Erythroblast (primary cell): ENCODE data around the gene AP4B1.

Source experiments
- DNase-seq, 2 experiments: peaks; one replicate each; lab custom pipeline; 2025; lab: John Stamatoyannopoulos, UW
- GATA1 ChIP-seq: IDR thresholded peaks from 2 replicates; pipeline ENCODE4 v1.6.1; 2011; ENCODE audit warnings: low read depth, mild to moderate bottlenecking, control low read depth, low read length, moderate library complexity
- POLR2A ChIP-seq: IDR thresholded peaks from 2 replicates; pipeline ENCODE4 v1.6.1; 2011; ENCODE audit warnings: mild to moderate bottlenecking, low read length

Gene AP4B1

DNA sequence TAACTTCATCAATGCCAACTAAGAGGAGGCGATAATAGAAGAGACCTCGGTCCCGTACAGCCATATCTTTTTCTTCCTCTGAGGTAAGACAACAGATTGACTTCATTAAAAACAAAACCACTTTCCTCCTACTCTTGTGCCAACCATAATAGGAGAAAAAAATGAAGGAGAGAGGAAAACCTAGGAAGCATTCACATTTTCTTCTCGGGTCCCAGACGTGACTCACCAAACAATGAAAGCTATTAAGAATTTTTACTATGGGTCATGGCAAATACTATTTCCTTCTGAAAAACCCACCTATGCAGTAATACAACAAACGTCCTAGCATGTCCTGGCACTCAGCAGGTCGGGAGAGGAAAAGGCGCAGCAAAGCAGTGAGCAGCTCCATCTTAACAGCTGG lies 8.6 kb downstream of the AP4B1 start:
- no peak for TF ChIP-seq GATA1
- no peak for TF ChIP-seq POLR2A
- DNase-seq: no peak

DNA sequence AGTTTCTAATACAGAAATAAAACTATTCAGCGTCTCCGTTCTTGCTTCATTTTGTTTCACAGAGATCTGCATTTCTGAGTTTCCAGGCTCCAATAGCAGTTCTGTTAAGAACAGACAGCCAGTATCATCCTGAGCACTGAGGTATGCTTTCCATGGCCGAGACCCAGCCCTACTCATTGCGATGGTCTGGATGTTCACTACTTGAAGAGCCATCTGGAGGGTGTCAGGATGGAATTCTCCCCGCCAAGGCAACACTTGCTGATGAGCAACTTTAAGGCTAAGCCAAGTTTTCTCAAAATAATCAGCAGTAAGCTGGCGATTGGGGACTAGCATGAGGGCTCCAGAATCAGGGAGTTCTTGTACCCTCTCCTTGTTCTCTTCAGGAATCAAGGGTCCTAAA lies 9.5 kb downstream of the AP4B1 start:
- TF ChIP-seq POLR2A: no peak
- no peak for TF ChIP-seq GATA1
- no peak for DNase-seq

GRCh38 chr1:113893267-113893666 lies 11.3 kb downstream of the AP4B1 start:
- no peak for DNase-seq
- TF ChIP-seq GATA1 (no peak), POLR2A (no peak)

DNA sequence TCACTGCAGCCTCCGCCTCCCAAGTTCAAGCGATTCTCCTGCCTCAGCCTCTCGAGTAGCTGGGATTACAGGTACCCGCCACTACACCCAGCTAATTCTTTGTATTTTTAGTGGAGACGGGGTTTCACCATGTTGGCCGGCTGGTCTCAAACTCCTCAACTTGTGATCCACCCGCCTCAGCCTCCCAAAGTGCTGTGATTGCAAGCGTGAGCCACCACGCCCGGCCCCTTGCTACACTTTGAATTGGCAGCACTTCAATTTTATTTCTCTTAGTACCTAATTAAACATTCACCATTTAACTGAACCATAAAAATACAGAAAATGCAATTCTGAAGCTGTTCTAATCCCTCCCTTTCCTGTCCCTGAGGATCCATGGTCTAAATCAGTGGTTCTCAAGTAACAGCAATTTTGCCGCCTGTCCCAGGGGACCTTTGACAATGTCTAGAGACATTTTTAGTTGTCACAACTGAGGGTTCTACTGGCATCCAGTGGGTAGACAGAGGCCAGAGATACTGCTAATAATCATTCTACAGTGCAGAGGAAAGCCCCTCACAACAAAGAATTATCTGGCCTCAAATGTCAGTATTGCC lies 12.9 kb downstream of the AP4B1 start:
- no peak for DNase-seq
- no peak for TF ChIP-seq POLR2A
- TF ChIP-seq GATA1: no peak

DNA sequence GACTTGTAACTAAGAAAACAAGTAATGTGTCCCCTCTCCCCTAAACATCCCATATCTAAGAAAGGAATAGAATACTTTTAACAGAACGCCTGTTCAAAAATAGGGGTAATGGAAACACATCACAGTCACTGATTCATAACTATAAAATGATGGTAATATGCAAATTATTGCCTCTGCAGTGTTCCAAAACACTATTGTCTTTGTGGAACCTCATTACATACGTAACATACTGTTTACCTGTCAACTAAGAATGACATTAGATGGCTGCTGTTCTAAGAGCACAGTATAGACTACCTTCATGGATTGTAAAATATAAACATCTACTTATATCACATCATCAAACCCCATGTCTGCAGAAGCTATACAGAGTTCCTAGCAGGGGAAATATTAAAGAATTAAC lies 13.8 kb downstream of the AP4B1 start:
- no peak for DNase-seq
- no peak for TF ChIP-seq GATA1
- no peak for TF ChIP-seq POLR2A

- no peak for DNase-seq
- no peak for TF ChIP-seq GATA1
- TF ChIP-seq POLR2A: no peak
These were observed 17.0 kb downstream of the AP4B1 start, which contains the start of gene BCL2L15 for GRCh38 chr1:113887402-113888175. Gene BCL2L15 (minus strand): TSS chr1:113887581. CDS start chr1:113887375, 206 bp downstream.

GRCh38 chr1:113886417-113887401 lies 17.9 kb downstream of the AP4B1 start:
- no peak for TF ChIP-seq POLR2A
- no peak for TF ChIP-seq GATA1
- DNase-seq: no peak

GRCh38 chr1:113881661-113882060 lies 22.9 kb downstream of the AP4B1 start:
- TF ChIP-seq GATA1 (no peak), POLR2A (no peak)

DNA sequence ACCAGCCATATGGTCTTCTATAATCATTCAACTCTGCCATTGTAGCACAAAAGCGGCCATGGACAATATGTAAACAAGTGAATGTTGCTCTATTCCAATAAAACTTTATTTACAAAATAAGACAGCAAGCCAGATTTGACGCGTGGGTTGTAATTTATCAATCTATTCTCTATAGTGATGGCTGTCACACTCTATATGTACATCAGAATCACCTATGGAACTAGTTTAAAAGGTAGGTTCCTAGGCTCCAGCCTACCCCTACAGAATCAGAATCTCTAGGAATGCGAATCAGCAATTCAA lies 24.9 kb downstream of the AP4B1 start:
- TF ChIP-seq GATA1 (no peak), POLR2A (no peak)
- no peak for DNase-seq

More at GRCh38 chr1:113881661-113882060, 22.9 kb downstream of the AP4B1 start:
- DNase-seq: no peak

- TF ChIP-seq GATA1 (no peak), POLR2A (no peak)
- DNase-seq: no peak
These were observed 28.4 kb downstream of the AP4B1 start for GRCh38 chr1:113876176-113876575.

- TF ChIP-seq POLR2A (no peak), GATA1 (no peak)
- no peak for DNase-seq
These were observed 28.9 kb downstream of the AP4B1 start for GRCh38 chr1:113875714-113876113.

DNA sequence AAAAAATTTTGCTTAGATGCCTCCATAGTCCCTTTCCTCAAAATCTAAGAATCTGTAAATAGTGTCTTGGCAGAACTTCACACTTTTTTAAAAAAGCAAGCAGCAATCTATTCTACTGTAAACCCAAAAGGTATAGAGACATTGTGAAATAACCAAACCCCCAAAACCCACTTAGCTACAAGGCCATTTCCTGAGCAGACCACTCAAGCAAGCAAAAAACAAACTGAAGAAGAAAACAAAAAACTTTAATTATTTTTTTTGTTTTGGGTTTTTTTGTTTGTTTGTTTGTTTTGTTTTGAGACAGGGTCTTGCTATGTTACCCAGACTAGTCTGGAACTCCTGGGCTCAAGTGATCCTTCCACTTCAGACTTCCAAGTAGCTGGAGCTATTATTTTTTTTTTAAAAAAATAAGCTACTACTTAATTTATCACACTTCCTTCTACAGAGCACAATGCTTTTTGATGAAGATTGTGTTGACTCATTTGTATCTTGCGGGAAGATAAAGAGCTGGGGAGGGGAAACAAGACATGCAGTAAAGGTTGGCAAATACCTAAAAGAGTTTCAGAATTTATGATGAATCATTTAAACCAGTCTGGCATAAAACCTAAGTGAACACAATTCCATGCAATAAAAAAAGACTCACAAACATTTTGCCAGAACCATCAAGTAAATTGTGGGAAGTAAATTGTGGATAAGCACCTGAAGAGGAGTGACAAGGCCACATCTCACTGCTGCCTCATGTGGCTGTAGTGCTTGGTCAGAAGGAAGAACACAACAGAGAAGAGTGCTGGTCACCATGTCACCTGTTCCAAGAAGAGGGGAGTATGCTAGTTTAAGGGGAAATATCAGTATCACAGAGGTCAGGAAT lies 30.4 kb downstream of the AP4B1 start:
- TF ChIP-seq GATA1 (no peak), POLR2A (no peak)

GRCh38 chr1:113872219-113872935 lies 32.2 kb downstream of the AP4B1 start:
- peak in 1 of 2 experiments; percentile 21 for DNase-seq
- no peak for TF ChIP-seq POLR2A
- TF ChIP-seq GATA1: no peak

More for the DNA sequence above, 30.4 kb downstream of the AP4B1 start:
- peak; percentile 55 to 60 for DNase-seq
